Measurements from ENCODE around the gene TCHH. TPM values are rescaled to one million over a fixed set of nuclear protein-coding genes. Genes with fewer than 3 reads are reported as not detected.

Gene TCHH
- total and polyA plus RNA-seq, 4 donors, result 0.05 to 0.33 (median 0.08) TPM

DNA sequence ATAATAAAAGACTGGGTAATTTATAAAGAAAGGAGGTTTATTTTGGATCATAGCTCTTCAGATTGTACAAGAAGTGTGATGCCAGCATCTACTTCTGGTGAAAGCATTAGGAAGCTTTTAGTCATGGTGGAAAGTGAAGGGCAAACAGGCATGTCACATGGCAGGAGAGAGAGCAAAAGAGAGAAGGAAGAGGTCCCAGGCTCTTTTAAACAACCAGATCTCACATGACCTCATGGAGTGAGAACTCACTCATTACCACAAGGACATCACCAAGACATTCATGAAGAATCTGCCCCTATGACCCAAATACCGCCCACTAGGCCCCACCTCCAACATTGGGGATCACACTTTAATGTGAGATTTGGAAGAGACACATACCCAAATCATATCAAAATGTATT is 33.7 kb upstream of the TCHH start:
- WGBS, result 58% methylated on average over 1 of the region's 1 CpG
- no peaks in the 10 kb centered on the region for H3K27me3 ChIP-seq (ENCODE audit: control insufficient read depth in 4 of 4, insufficient read depth in 4 of 4, low read length in 3 of 4)
- TF ChIP-seq HNF4A (conservative IDR thresholded peaks at IDR 0.05) (no peak), JUND (IDR thresholded peaks at IDR 0.05) (no peak), RAD21 (IDR thresholded peaks at IDR 0.05) (no peak), TAF1 (conservative IDR thresholded peaks at IDR 0.05) (no peak), SP1 (IDR thresholded peaks at IDR 0.05) (no peak)
- TF ChIP-seq, protein P1, sequence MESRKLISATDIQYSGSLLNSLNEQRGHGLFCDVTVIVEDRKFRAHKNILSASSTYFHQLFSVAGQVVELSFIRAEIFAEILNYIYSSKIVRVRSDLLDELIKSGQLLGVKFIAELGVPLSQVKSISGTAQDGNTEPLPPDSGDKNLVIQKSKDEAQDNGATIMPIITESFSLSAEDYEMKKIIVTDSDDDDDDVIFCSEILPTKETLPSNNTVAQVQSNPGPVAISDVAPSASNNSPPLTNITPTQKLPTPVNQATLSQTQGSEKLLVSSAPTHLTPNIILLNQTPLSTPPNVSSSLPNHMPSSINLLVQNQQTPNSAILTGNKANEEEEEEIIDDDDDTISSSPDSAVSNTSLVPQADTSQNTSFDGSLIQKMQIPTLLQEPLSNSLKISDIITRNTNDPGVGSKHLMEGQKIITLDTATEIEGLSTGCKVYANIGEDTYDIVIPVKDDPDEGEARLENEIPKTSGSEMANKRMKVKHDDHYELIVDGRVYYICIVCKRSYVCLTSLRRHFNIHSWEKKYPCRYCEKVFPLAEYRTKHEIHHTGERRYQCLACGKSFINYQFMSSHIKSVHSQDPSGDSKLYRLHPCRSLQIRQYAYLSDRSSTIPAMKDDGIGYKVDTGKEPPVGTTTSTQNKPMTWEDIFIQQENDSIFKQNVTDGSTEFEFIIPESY (IDR thresholded peaks at IDR 0.05), result no peak
- no peak for DNase-seq (ENCODE audit: low spot score)
- no peak overlapping the region for H3K4me3 ChIP-seq (ENCODE audit: low read depth in 1 of 3, low read length in 3 of 3)
- no peaks in the 10 kb centered on the region for H3K4me1 ChIP-seq (ENCODE audit: control insufficient read depth in 4 of 4, insufficient read depth in 4 of 4, low read length in 3 of 4)
- H3K9ac ChIP-seq (ENCODE audit: low read depth in 1 of 2, low read length in 2 of 2), result no peak overlapping the region
- no peak overlapping the region for H3K27ac ChIP-seq (ENCODE audit: low read depth in 1 of 2, low read length in 2 of 2)
- no peaks in the 10 kb centered on the region for H3K36me3 ChIP-seq (ENCODE audit: control insufficient read depth in 4 of 4, insufficient read depth in 3 of 4, low read depth in 1 of 4, low read length in 3 of 4)
- H3K9me3 ChIP-seq (ENCODE audit: control insufficient read depth in 4 of 4, low read length in 3 of 4), result peaks cover 0 to 5% (median 2%) of the 10 kb centered on the region in 4 donors

DNA sequence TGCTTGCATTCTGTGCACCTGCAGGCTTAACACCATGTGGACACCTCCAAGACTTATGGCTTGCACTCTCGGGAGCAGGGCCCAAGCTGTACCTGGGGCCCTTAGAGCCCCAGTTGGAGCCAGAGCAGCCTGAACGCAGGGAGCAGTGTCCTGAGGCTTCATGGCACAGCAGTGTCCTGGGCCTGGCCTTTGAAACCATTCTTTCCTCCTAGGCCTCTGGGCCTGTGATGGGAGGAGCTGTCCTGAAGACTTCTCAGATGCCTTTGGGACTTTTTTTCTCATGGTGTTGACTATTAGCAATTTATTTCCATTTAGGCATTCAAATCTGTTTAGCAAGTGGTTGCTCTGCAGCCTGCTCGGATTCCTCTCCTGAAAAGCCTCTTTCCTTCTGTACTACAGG is 32.8 kb upstream of the TCHH start:
- WGBS, result 78% methylated on average over 3 of the region's 3 CpGs
- TF ChIP-seq FOXA2 (IDR thresholded peaks at IDR 0.05) (no peak), NR2F2 (IDR thresholded peaks at IDR 0.05) (no peak), GABPA (IDR thresholded peaks at IDR 0.05 in 1 of 2, conservative IDR thresholded peaks at IDR 0.05 in 1 of 2) (no peak), HNF4G (IDR thresholded peaks at IDR 0.05) (no peak), SP1 (IDR thresholded peaks at IDR 0.05) (no peak), TAF1 (conservative IDR thresholded peaks at IDR 0.05) (no peak), EGR1 (IDR thresholded peaks at IDR 0.05; ENCODE audit: low read depth in 2 of 2) (no peak), RAD21 (IDR thresholded peaks at IDR 0.05) (no peak), HNF4A (conservative IDR thresholded peaks at IDR 0.05) (no peak), RXRA (IDR thresholded peaks at IDR 0.05) (no peak), YY1 (IDR thresholded peaks at IDR 0.05) (no peak), FOXA1 (IDR thresholded peaks at IDR 0.05) (no peak)
- TF ChIP-seq, protein P2, sequence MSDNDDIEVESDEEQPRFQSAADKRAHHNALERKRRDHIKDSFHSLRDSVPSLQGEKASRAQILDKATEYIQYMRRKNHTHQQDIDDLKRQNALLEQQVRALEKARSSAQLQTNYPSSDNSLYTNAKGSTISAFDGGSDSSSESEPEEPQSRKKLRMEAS (IDR thresholded peaks at IDR 0.05), result no peak
- TF ChIP-seq, protein P1 (IDR thresholded peaks at IDR 0.05), result no peak
- TF ChIP-seq, protein P3, sequence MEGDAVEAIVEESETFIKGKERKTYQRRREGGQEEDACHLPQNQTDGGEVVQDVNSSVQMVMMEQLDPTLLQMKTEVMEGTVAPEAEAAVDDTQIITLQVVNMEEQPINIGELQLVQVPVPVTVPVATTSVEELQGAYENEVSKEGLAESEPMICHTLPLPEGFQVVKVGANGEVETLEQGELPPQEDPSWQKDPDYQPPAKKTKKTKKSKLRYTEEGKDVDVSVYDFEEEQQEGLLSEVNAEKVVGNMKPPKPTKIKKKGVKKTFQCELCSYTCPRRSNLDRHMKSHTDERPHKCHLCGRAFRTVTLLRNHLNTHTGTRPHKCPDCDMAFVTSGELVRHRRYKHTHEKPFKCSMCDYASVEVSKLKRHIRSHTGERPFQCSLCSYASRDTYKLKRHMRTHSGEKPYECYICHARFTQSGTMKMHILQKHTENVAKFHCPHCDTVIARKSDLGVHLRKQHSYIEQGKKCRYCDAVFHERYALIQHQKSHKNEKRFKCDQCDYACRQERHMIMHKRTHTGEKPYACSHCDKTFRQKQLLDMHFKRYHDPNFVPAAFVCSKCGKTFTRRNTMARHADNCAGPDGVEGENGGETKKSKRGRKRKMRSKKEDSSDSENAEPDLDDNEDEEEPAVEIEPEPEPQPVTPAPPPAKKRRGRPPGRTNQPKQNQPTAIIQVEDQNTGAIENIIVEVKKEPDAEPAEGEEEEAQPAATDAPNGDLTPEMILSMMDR (IDR thresholded peaks at IDR 0.05; ENCODE audit: low read depth, low read length, missing input control), result no peak
- TF ChIP-seq, protein P4, sequence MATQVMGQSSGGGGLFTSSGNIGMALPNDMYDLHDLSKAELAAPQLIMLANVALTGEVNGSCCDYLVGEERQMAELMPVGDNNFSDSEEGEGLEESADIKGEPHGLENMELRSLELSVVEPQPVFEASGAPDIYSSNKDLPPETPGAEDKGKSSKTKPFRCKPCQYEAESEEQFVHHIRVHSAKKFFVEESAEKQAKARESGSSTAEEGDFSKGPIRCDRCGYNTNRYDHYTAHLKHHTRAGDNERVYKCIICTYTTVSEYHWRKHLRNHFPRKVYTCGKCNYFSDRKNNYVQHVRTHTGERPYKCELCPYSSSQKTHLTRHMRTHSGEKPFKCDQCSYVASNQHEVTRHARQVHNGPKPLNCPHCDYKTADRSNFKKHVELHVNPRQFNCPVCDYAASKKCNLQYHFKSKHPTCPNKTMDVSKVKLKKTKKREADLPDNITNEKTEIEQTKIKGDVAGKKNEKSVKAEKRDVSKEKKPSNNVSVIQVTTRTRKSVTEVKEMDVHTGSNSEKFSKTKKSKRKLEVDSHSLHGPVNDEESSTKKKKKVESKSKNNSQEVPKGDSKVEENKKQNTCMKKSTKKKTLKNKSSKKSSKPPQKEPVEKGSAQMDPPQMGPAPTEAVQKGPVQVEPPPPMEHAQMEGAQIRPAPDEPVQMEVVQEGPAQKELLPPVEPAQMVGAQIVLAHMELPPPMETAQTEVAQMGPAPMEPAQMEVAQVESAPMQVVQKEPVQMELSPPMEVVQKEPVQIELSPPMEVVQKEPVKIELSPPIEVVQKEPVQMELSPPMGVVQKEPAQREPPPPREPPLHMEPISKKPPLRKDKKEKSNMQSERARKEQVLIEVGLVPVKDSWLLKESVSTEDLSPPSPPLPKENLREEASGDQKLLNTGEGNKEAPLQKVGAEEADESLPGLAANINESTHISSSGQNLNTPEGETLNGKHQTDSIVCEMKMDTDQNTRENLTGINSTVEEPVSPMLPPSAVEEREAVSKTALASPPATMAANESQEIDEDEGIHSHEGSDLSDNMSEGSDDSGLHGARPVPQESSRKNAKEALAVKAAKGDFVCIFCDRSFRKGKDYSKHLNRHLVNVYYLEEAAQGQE (IDR thresholded peaks at IDR 0.05), result no peak
- TF ChIP-seq, protein P5, sequence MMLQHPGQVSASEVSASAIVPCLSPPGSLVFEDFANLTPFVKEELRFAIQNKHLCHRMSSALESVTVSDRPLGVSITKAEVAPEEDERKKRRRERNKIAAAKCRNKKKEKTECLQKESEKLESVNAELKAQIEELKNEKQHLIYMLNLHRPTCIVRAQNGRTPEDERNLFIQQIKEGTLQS (IDR thresholded peaks at IDR 0.05), result no peak
- H3K9ac ChIP-seq (ENCODE audit: low read depth in 1 of 2, low read length in 2 of 2), result no peak overlapping the region
- no peak overlapping the region for H3K4me3 ChIP-seq (ENCODE audit: low read depth in 1 of 3, low read length in 3 of 3)
- no peak overlapping the region for H3K27ac ChIP-seq (ENCODE audit: low read depth in 1 of 2, low read length in 2 of 2)
- H3K4me1 ChIP-seq (ENCODE audit: control insufficient read depth in 4 of 4, insufficient read depth in 4 of 4, low read length in 3 of 4), result no peaks in the 10 kb centered on the region
- H3K9me3 ChIP-seq (ENCODE audit: control insufficient read depth in 4 of 4, low read length in 3 of 4), result peaks cover 0 to 5% (median 2%) of the 10 kb centered on the region in 4 donors
- no peaks in the 10 kb centered on the region for H3K36me3 ChIP-seq (ENCODE audit: control insufficient read depth in 4 of 4, insufficient read depth in 3 of 4, low read depth in 1 of 4, low read length in 3 of 4)
- no peaks in the 10 kb centered on the region for H3K27me3 ChIP-seq (ENCODE audit: control insufficient read depth in 4 of 4, insufficient read depth in 4 of 4, low read length in 3 of 4)
- no peak for DNase-seq (ENCODE audit: low spot score)

Measured in liver (tissue), 9 donors.